ENCODE results near the gene SMOC2.
A peak's percentile ranks its signal among the peaks of the same experiment; 100 is the strongest.

DNA sequence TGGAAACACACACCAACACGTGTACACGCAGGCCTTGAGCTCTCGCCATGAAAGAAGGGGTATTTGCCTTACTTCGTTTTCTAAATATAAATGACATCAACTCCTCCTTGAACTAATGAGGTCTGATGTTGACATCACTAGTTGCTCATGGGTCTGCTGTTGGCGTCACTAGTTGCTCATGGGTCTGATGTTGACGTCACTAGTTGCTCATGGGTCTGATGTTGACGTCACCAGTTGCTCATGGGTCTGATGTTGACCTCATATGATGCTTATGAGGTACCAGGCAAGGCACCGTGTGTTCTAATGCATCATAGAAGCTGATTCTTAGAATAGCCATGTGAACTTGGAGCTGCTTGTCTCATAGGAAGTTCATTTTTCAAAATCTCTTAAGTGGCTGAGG, 116.5 kb downstream of the SMOC2 start:
- TF ChIP-seq ATF7 (IDR thresholded peaks at IDR 0.05) (peak; percentile 95), ATF7 (CRISPR knock-in tag; IDR thresholded peaks at IDR 0.05) (no peak), KAT7 (CRISPR knock-in tag; IDR thresholded peaks at IDR 0.05; ENCODE audit: borderline replicate concordance) (no peak), CTCF (CRISPR knock-in tag; IDR thresholded peaks at IDR 0.05) (no peak), ZBTB34 (CRISPR knock-in tag; IDR thresholded peaks at IDR 0.05) (no peak), ZNF546 (CRISPR knock-in tag; conservative IDR thresholded peaks at IDR 0.05) (no peak), POLR2AphosphoS5 (IDR thresholded peaks at IDR 0.05; ENCODE audit: low read depth, low read length) (no peak)
- TF ChIP-seq, protein P1, sequence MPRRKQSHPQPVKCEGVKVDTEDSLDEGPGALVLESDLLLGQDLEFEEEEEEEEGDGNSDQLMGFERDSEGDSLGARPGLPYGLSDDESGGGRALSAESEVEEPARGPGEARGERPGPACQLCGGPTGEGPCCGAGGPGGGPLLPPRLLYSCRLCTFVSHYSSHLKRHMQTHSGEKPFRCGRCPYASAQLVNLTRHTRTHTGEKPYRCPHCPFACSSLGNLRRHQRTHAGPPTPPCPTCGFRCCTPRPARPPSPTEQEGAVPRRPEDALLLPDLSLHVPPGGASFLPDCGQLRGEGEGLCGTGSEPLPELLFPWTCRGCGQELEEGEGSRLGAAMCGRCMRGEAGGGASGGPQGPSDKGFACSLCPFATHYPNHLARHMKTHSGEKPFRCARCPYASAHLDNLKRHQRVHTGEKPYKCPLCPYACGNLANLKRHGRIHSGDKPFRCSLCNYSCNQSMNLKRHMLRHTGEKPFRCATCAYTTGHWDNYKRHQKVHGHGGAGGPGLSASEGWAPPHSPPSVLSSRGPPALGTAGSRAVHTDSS (CRISPR knock-in tag; conservative IDR thresholded peaks at IDR 0.05) = no peak

All from HepG2 (cell line).